Central memory CD4-positive, alpha-beta T cell (primary cell): ENCODE measurements around the gene CLINT1.
"Not testable (repeated sequence)": the region's sequence is repeated elsewhere in the genome, so short reads cannot be mapped to it uniquely, and the experiment has no call there.

Experiments used
- DNase-seq: peaks from one replicate; pipeline ENCODE4 v3.0.0; 2022

The CLINT1 gene

GRCh38 chr5:157860898-157861890, 2.2 kb upstream of the CLINT1 start:
- no peak for DNase-seq

- no peak for DNase-seq
Observed at GRCh38 chr5:157859227-157859575, 256 bp upstream of the CLINT1 start.

GRCh38 chr5:157857816-157858526, 974 bp downstream of the CLINT1 start:
- DNase-seq = peak; percentile 21

- DNase-seq = no peak
Observed at GRCh38 chr5:157855404-157855994, 3.4 kb downstream of the CLINT1 start.

- DNase-seq = not testable (repeated sequence)
Observed at GRCh38 chr5:157853365-157853764, 5.6 kb downstream of the CLINT1 start.

GRCh38 chr5:157845914-157846598, 12.9 kb downstream of the CLINT1 start:
- no peak for DNase-seq

- no peak for DNase-seq
Observed at GRCh38 chr5:157842787-157843186, 16.2 kb downstream of the CLINT1 start.

GRCh38 chr5:157842185-157842584, 16.8 kb downstream of the CLINT1 start:
- DNase-seq = no peak

- DNase-seq = no peak
Observed at GRCh38 chr5:157839157-157839795, 19.7 kb downstream of the CLINT1 start.

GRCh38 chr5:157836121-157836753, 22.7 kb downstream of the CLINT1 start:
- DNase-seq = no peak

GRCh38 chr5:157835041-157835440, 23.9 kb downstream of the CLINT1 start:
- no peak for DNase-seq

GRCh38 chr5:157828944-157829639, 29.9 kb downstream of the CLINT1 start:
- DNase-seq = no peak

- DNase-seq = no peak
Observed at GRCh38 chr5:157828105-157828943, 30.6 kb downstream of the CLINT1 start.

- DNase-seq = no peak
Observed at GRCh38 chr5:157827423-157827822, 31.5 kb downstream of the CLINT1 start.

GRCh38 chr5:157823655-157824054, 35.3 kb downstream of the CLINT1 start:
- DNase-seq = no peak

GRCh38 chr5:157821822-157822622, 36.9 kb downstream of the CLINT1 start:
- no peak for DNase-seq

GRCh38 chr5:157821405-157821804, 37.5 kb downstream of the CLINT1 start:
- no peak for DNase-seq

GRCh38 chr5:157820593-157821252, 38.2 kb downstream of the CLINT1 start:
- peak; percentile 10 for DNase-seq
